Activated T-cell treated with anti-CD3 and anti-CD28 coated beads, Interleukin-2, amount 50 U/mL, for 48 hours (primary cell): ENCODE results near the gene TEDDM1.
"Not testable (repeated sequence)": the region's sequence is repeated elsewhere in the genome, so short reads cannot be mapped to it uniquely, and the experiment has no call there.

Experiments used
- DNase-seq, 2 experiments: peaks; one replicate each; pipeline ENCODE4 v3.0.0-alpha.2; 2020

The TEDDM1 gene

DNA sequence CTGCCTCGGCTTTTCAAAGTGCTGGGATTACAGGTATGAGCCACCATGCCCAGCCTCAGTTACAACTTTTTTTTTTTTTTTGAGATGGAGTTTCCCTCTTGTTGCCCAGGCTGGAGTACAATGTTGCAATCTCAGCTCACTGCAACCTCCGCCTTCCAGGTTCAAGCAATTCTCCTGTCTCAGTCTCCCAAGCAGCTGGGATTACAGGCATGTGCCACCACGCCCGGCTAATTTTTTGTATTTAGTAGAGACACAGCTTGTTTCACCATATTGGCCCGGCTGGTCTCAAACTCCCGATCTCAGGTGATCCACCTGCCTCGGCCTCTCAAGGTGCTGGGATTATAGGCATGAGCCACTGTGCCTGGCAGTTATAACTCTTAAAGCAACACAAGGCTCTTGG lies 20.7 kb downstream of the TEDDM1 start:
- DNase-seq, result not testable (repeated sequence)

DNA sequence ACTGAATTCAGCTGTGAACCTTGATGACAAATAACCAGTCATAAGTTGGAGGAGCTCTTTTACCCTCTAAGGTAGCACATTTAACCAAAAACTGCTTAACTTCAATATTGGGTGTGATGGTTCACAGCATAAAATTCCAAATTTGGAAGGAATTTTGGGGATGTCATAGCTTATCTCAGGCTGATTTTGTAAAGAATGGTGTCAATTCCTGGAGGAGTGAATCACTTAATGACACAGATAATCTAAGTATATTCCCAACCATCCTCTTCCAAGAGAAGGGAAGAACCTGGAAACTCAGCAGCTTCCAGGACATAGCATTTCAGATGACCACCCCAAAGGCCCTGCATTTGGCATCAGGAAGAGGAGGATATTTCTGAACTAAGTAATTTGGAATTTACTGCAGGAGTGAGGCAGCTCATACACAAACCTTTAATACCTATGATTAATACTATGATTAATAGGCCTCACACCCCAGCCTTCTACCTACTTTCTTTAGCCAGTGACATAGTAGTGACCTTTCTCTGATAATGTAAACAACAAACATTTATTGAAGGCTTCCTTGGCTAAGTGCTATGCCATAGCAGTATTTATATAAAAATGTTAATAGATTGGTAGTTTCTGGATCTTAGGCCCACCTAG lies 23.4 kb downstream of the TEDDM1 start:
- no peak for DNase-seq

- DNase-seq, result no peak
Observed at GRCh38 chr1:182374101-182374834, 26.2 kb downstream of the TEDDM1 start.

GRCh38 chr1:182370532-182370931 lies 29.9 kb downstream of the TEDDM1 start:
- no peak for DNase-seq

- DNase-seq, result no peak
Observed at GRCh38 chr1:182368903-182369302, 31.6 kb downstream of the TEDDM1 start.

DNA sequence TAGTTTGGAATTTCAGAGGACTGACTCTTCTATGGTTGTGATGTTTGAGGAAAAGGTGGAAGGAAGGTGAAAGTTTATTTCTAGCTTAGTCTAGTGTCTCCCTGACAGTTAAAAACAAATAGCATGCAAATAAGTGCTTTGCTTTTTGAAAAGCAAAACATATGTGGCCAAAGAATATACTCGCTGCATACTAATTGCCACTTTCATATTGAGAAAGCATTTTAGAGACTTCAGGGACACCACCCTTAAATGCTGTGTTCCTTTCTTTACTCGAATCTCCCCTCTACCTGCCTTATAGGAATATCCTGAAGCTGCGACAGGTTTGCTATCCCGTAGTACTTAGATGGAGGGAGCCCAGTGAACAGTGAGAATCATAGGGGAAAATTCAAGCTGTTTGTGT lies 32.1 kb downstream of the TEDDM1 start:
- DNase-seq, result no peak

DNA sequence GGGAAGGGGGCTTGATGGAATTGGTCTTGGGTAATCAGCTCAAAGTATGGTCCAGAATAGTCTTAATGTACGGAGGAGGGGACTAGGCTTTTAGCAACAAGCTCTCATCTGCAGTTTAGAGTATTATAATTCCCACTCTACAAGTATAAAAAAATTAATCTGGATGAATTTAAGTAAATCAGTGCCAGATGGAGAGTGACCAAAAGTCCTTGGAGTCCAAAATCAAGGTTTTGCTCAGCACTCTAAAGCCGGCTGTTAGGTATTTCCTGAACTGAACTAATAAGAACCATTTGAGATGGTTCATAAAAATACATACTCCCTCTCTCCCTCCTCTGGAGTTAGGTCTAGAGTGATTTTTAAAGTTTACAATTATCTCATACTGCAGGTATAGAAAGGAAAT lies 32.5 kb downstream of the TEDDM1 start:
- DNase-seq, result no peak

GRCh38 chr1:182366596-182366995 lies 33.9 kb downstream of the TEDDM1 start:
- no peak for DNase-seq

DNA sequence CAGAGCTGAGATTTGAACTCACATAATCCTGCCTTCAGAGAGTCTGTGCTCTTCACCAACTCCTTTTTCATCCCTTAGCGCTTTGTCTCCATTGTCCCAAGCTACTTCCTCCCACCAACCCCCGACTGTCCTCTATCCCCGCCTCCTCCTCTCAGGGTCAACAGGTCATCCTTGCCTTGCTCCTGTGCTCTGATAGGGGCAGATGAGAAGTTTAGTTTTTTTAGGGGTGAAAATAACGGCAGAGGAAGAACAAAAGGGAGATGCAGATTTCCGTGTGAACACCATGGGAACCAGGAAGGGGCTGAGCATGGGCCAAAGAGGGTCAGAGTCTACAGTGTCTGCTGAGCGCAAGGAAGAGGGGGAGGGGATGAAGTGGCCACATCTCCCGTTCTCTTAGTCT lies 40.8 kb downstream of the TEDDM1 start:
- no peak for DNase-seq

DNA sequence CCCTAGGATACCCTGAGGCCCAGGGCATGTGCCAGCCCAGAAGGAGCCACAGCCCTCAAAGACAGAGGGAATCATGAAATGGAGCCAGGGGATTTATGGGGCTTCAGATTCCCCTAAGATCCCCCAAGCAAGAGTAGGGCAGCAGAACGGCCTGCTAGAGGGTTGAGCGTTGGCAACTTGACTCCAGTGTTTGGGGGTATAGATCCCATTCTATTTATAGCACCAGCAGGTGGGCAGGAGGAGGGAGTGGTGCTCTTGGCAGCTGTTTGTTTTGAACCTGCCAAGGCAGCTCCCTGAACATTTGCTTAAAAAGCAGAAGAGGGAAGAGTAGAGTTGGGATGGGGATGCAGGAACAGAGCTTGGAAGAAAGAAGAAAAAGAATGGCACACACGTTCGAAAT lies 42.6 kb downstream of the TEDDM1 start:
- no peak for DNase-seq

GRCh38 chr1:182357171-182357570 lies 43.3 kb downstream of the TEDDM1 start:
- DNase-seq, result no peak

DNA sequence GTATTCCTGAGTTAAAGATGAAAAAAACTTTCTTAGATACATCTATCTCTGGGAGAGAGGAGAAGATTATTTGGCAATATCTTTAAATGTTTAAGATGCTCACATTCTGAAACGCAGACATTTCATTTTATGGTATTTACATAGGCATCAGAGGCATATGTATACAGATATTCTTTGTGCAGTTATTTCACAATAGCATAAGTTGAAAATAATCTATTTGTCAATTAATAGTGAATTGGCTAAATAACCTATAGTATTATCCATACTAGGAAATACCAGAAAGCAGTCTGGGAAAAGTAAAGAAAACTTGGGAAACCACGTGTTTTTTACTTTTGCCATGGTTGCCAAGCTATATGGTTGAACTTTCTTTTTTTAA lies 44.8 kb downstream of the TEDDM1 start:
- DNase-seq, result no peak

- no peak for DNase-seq
Observed at GRCh38 chr1:182351790-182352364, 48.6 kb downstream of the TEDDM1 start.

DNA sequence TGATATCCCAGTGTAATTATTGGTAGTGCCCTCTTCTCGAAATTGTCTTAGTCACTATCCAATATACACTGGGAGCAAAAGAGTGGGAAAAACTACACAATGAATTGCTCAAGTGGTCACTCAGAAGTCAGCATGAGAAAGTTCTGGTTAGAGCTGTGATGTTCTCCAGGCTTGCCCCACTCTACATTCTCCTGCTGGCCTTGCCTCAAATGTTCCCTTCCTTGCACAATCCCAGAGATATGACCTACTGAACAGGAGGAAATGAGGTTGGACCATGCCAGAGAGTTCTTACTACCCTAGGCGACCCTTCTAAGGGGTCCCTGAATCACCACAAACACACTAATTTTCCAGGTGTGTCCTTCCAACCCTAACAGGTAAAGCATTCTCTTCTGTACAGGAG lies 49.6 kb downstream of the TEDDM1 start:
- DNase-seq, result no peak

GRCh38 chr1:182348961-182349747 lies 51.3 kb downstream of the TEDDM1 start:
- DNase-seq, result no peak
